Astrocyte (in vitro differentiated cells and primary cell): ENCODE results near the gene TWIST2.

Experiments
- EZH2 ChIP-seq: IDR thresholded peaks from 2 replicates; pipeline ENCODE4 v1.6.1; 2012; ENCODE audit warnings: mild to moderate bottlenecking, low read length, inconsistent platforms; ENCODE audit not compliant: insufficient read depth
- TF ChIP-seq, protein P1 (sequence below): IDR thresholded peaks from 2 replicates; pipeline ENCODE4 v1.5.1; 2011; ENCODE audit warnings: low read depth, mild to moderate bottlenecking, inconsistent platforms, low read length, moderate library complexity; ENCODE audit not compliant: insufficient read depth

DNA sequence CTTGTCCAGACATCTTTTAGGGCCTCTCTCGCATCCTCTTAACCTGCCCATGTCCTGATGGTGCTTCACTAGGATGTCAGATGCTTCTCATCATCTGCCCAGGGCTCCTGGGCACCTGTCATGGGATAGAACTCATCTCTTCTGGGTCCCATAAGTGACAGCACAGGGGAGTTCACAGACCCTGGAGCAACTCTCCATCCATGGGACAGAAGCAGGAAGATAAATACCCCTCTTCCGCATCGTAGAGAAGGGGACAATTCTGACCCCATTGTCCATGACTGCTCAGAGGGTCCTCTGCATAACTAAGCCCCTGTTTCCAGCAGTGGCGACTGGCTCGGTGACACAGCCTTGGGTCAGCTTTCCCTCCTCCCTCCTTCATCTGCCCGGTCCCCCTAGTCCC, 82.3 kb downstream of the TWIST2 start:
- TF ChIP-seq, protein P1, sequence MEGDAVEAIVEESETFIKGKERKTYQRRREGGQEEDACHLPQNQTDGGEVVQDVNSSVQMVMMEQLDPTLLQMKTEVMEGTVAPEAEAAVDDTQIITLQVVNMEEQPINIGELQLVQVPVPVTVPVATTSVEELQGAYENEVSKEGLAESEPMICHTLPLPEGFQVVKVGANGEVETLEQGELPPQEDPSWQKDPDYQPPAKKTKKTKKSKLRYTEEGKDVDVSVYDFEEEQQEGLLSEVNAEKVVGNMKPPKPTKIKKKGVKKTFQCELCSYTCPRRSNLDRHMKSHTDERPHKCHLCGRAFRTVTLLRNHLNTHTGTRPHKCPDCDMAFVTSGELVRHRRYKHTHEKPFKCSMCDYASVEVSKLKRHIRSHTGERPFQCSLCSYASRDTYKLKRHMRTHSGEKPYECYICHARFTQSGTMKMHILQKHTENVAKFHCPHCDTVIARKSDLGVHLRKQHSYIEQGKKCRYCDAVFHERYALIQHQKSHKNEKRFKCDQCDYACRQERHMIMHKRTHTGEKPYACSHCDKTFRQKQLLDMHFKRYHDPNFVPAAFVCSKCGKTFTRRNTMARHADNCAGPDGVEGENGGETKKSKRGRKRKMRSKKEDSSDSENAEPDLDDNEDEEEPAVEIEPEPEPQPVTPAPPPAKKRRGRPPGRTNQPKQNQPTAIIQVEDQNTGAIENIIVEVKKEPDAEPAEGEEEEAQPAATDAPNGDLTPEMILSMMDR: no peak
- TF ChIP-seq EZH2: no peak
